ENCODE data around the gene TAX1BP3. TPM values are rescaled to one million over a fixed set of nuclear protein-coding genes. Genes with fewer than 3 reads are reported as not detected.

Gene TAX1BP3
- total RNA-seq, 1 experiment from 2014 or later, result 76.3 TPM

DNA sequence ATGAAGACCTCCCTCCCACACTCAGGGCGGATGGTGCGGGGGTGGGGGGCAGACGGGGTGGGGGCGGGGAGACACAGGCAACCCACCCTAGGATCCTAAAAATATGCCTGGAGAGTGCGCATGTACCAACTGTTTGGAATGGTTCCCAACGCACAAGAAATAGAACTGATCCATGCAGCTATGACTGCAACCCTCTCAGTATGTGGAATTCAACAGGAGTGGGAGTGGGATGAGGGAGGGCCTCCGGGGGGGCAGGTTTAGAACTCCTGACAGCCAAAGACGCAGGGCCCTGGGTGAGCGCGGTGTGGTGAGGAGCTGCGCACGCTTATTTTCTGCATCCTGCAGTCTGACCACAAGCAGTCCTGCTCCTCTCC lies 28.7 kb upstream of the TAX1BP3 start:
- Histone ChIP-seq H3K4ac (ENCODE audit: low read depth, low read length) (no peak overlapping the region), H2AK5ac (ENCODE audit: insufficient read length, low read length) (no peak overlapping the region), H2BK12ac (ENCODE audit: insufficient read length, low read depth, low read length) (no peak overlapping the region), H3K27ac (ENCODE audit: insufficient read length, low read depth, low read length) (no peak overlapping the region), H3K79me2 (ENCODE audit: insufficient read depth, low read length) (no peaks in the 10 kb centered on the region), H3K23me2 (ENCODE audit: insufficient read length, low read depth, low read length, poor library complexity, severe bottlenecking) (peaks cover 4% of the 10 kb centered on the region), H3K56ac (ENCODE audit: insufficient read length, low read depth, low read length) (no peak overlapping the region), H2BK120ac (ENCODE audit: low read depth, low read length, poor library complexity, severe bottlenecking) (no peak overlapping the region), H2AFZ (ENCODE audit: low read length) (no peak overlapping the region), H3K9ac (ENCODE audit: extremely low read depth, insufficient read length, low read length) (no peak overlapping the region), H4K5ac (ENCODE audit: insufficient read length, low read depth, low read length) (no peak overlapping the region), H2BK20ac (ENCODE audit: low read depth, low read length, poor library complexity, severe bottlenecking) (no peak overlapping the region), H2BK15ac (ENCODE audit: low read depth, low read length) (no peak overlapping the region), H3K4me1 (ENCODE audit: insufficient read depth, low read length) (no peaks in the 10 kb centered on the region), H2BK5ac (ENCODE audit: insufficient read length, low read length) (no peak overlapping the region), H4K8ac (replicated peaks; ENCODE audit: insufficient read length, low read depth, low read length) (no peak overlapping the region), H3K9me3 (ENCODE audit: control insufficient read depth, low read depth, low read length) (no peaks in the 10 kb centered on the region), H3K23ac (ENCODE audit: insufficient read length, low read depth, low read length) (no peak overlapping the region), H3K27me3 (ENCODE audit: insufficient read depth, low read length) (no peaks in the 10 kb centered on the region), H4K20me1 (ENCODE audit: control insufficient read depth, insufficient read depth, insufficient read length) (no peaks in the 10 kb centered on the region), H3K18ac (ENCODE audit: insufficient read length, low read depth, low read length) (no peak overlapping the region), H3K4me2 (ENCODE audit: insufficient read depth, insufficient read length, low read length) (no peak overlapping the region), H3T11ph (ENCODE audit: low read length) (no peak overlapping the region), H3K14ac (ENCODE audit: insufficient read depth, low read length) (no peak overlapping the region), H3K79me1 (ENCODE audit: insufficient read depth, low read depth, low read length, poor library complexity, severe bottlenecking) (no peaks in the 10 kb centered on the region), H4K91ac (ENCODE audit: insufficient read length, low read depth, low read length) (no peak overlapping the region)
- no peak overlapping the region for H3K4me3 Mint-ChIP-seq
- H3K27me3 Mint-ChIP-seq (ENCODE audit: low read depth), result peaks cover 44% of the 10 kb centered on the region
- TF ChIP-seq CTCF (conservative IDR thresholded peaks at IDR 0.05), result no peak
- no peaks in the 10 kb centered on the region; a peak in 1 of 5 replicates for H3K9me3 Mint-ChIP-seq
- WGBS (ENCODE audit: extremely low coverage, insufficient read length, low lambda C conversion rate), result no CpG with 5 or more reads among the region's 12 CpGs
- peaks cover 5 to 16% of the 10 kb centered on the region in 2 experiments for H3K4me1 Mint-ChIP-seq
- H3K27ac Mint-ChIP-seq, result no peak overlapping the region
- no peak for DNase-seq
- peaks cover 0 to 3% (median 0%) of the 10 kb centered on the region in 3 experiments; a peak in 3 of 7 replicates for H3K36me3 Mint-ChIP-seq (ENCODE audit: insufficient read depth in 1 of 3, low read depth in 3 of 3)
